Liver (tissue), 9 donors: ENCODE results near the gene SMARCB1. TPM values are rescaled to one million over a fixed set of nuclear protein-coding genes. Genes with fewer than 3 reads are reported as not detected.

ENCODE experiments used
- DNase-seq: peaks from one replicate; pipeline ENCODE4 v3.0.0-alpha.2; 2017; ENCODE audit warnings: low spot score
- H3K27ac ChIP-seq, 2 donors: one replicate each; pipeline ENCODE4 v1.7.0; 2013; ENCODE audit warnings: inconsistent platforms in 2 of 2, low read length in 2 of 2, control low read depth in 1 of 2, low read depth in 1 of 2, mild to moderate bottlenecking in 1 of 2
- H3K27me3 ChIP-seq, 4 donors: one replicate each; pipeline versions ENCODE4 v1.6.1 to v1.7.0; 2013; ENCODE audit warnings: low read length in 3 of 4, inconsistent platforms in 1 of 4, mild to moderate bottlenecking in 1 of 4, moderate library complexity in 1 of 4; ENCODE audit not compliant: control insufficient read depth in 4 of 4, insufficient read depth in 4 of 4
- H3K36me3 ChIP-seq, 4 donors: one replicate each; pipeline versions ENCODE4 v1.6.1 to v1.7.0; 2013; ENCODE audit warnings: low read length in 3 of 4, mild to moderate bottlenecking in 3 of 4, low read depth in 1 of 4, moderate library complexity in 1 of 4; ENCODE audit not compliant: control insufficient read depth in 4 of 4, insufficient read depth in 3 of 4
- H3K4me1 ChIP-seq, 4 donors: one replicate each; pipeline versions ENCODE4 v1.6.1 to v1.7.0; 2013; ENCODE audit warnings: low read length in 3 of 4, mild to moderate bottlenecking in 3 of 4, moderate library complexity in 1 of 4; ENCODE audit not compliant: control insufficient read depth in 4 of 4, insufficient read depth in 4 of 4
- H3K4me3 ChIP-seq, 3 donors: one replicate each; pipeline versions ENCODE4 v1.6.1 to v1.7.0; 2013; ENCODE audit warnings: low read length in 3 of 3, control low read depth in 1 of 3, low read depth in 1 of 3, mild to moderate bottlenecking in 1 of 3
- H3K9ac ChIP-seq, 2 donors: one replicate each; pipeline ENCODE4 v1.7.0; 2013; ENCODE audit warnings: low read length in 2 of 2, mild to moderate bottlenecking in 2 of 2, moderate library complexity in 2 of 2, control low read depth in 1 of 2, low read depth in 1 of 2
- H3K9me3 ChIP-seq, 4 donors: one replicate each; pipeline versions ENCODE4 v1.6.1 to v1.7.0; 2013; ENCODE audit warnings: low read length in 3 of 4; ENCODE audit not compliant: control insufficient read depth in 4 of 4
- CTCF ChIP-seq: fragments of 150-350 bp; IDR thresholded peaks from 2 replicates; pipeline ENCODE4 v1.5.1; 2017; ENCODE audit warnings: improper control_type of control experiment, low read depth, low read length; ENCODE audit not compliant: missing input control
- EGR1 ChIP-seq, 2 donors: IDR thresholded peaks; 2 replicates each; pipeline ENCODE4 v1.6.1; 2016 to 2018; ENCODE audit warnings: antibody characterized with exemption in 2 of 2, low read depth in 2 of 2
- FOXA1 ChIP-seq: IDR thresholded peaks from 2 replicates; pipeline ENCODE4 v1.6.1; 2016; ENCODE audit warnings: antibody characterized with exemption
- FOXA2 ChIP-seq: IDR thresholded peaks from 2 replicates; pipeline ENCODE4 v1.6.1; 2016; ENCODE audit warnings: antibody characterized with exemption
- GABPA ChIP-seq, 2 donors: IDR thresholded peaks in 1 of 2; conservative IDR thresholded peaks in 1 of 2; 2 replicates each; pipeline ENCODE4 v1.6.1; 2016; ENCODE audit warnings: antibody characterized with exemption in 2 of 2, mild to moderate bottlenecking in 1 of 2, moderate library complexity in 1 of 2
- HNF4A ChIP-seq, 2 donors: conservative IDR thresholded peaks; 2 replicates each; pipeline ENCODE4 v1.6.1; 2016; ENCODE audit warnings: antibody characterized with exemption in 2 of 2, mild to moderate bottlenecking in 2 of 2
- HNF4G ChIP-seq: IDR thresholded peaks from 2 replicates; pipeline ENCODE4 v1.6.1; 2016; ENCODE audit warnings: antibody characterized with exemption
- JUND ChIP-seq, 2 donors: IDR thresholded peaks; 2 replicates each; pipeline ENCODE4 v1.6.1; 2016; ENCODE audit warnings: antibody characterized with exemption in 2 of 2
- MAX ChIP-seq: IDR thresholded peaks from 2 replicates; pipeline ENCODE4 v1.6.1; 2016; ENCODE audit warnings: antibody characterized with exemption
- RAD21 ChIP-seq, 2 donors: IDR thresholded peaks; 2 replicates each; pipeline ENCODE4 v1.6.1; 2016; ENCODE audit warnings: antibody characterized with exemption in 2 of 2, mild to moderate bottlenecking in 2 of 2
- SP1 ChIP-seq: IDR thresholded peaks from 2 replicates; pipeline ENCODE4 v1.6.1; 2018; ENCODE audit warnings: antibody characterized with exemption, mild to moderate bottlenecking
- TAF1 ChIP-seq: conservative IDR thresholded peaks from 2 replicates; pipeline ENCODE4 v1.6.1; 2016; ENCODE audit warnings: antibody characterized with exemption, mild to moderate bottlenecking
- YY1 ChIP-seq: IDR thresholded peaks from 2 replicates; pipeline ENCODE4 v1.6.1; 2016; ENCODE audit warnings: antibody characterized with exemption, mild to moderate bottlenecking
- WGBS: extraction: QIAGEN DNeasy Blood & Tissue Kit; methylation state at CpG from one replicate; pipeline ENCODE4 v1.1.7; 2013; 5-methylcytosine and 5-hydroxymethylcytosine counted together
- polyA plus RNA-seq, 2 donors: library from polyadenylated mRNA; stranded (reverse) in 1 of 2; unstranded in 1 of 2; fragments of 200-250 nt in 1 of 2; fragments of >200 nt in 1 of 2; fragmentation: Nextera tagmentation in 1 of 2; extraction: Ambion mirVana in 1 of 2; gene quantifications; one replicate each; pipeline versions ENCODE4 v1.2.1 to v1.2.3, GENCODE V29; 2013 to 2015
- total RNA-seq, 2 donors: library from RNA; depleted of rRNA; stranded (reverse); fragments of >200 nt; gene quantifications; one replicate each; pipeline ENCODE4 v1.2.3, GENCODE V29; 2014
- TF ChIP-seq, protein P1 (sequence below): IDR thresholded peaks from 2 replicates; pipeline ENCODE4 v1.6.1; 2016; ENCODE audit warnings: antibody characterized with exemption
- donor health status: healthy.
- donor health status: healthy.
- donor health status: healthy.
- donor health status: healthy.
- donor health status: healthy.

SMARCB1 gene
- total and polyA plus RNA-seq, 4 donors, result 15.1 to 22.5 (median 19.1) TPM

DNA sequence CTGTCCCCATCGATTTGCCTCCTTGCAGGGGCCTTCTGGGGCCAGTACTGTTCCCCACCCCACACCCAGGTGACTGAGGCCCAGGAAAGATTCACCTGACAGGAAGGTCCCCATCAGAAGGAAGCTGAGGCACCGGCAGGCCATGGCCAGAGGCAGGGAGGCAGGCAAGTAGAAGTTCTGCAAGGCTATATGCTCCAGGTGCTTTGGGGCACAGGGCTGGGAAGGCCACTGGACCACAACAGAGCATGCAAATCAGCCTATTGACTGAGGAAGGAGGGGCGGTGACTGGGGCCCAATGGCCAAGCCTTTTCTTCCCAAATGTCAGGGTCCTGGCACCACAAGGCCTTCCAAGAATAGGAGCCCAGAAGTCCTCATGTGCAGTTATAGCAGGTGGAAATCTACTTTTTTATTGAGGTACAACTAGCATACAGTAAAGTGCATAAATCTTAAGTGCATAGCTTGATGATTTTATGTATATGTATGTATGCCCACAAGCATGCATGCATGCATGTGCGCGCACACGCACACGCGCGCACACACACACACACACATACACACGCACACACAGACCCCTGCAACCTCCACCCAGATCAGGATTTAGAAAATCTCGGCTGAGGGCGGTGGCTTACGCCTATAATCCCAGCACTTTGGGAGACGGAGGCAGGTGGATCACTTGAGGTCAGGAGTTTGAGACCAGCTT is 32.4 kb upstream of the SMARCB1 start, which contains the start of gene VPREB3:
TSS of gene VPREB3 (minus strand) at position 206 of the 700 bp plus-strand sequence. CDS start at position 144, 62 bp downstream.
- H3K4me1 ChIP-seq, result peaks cover 0 to 10% (median 2%) of the 10 kb centered on the region in 4 donors
- H3K9ac ChIP-seq, result no peak within 1 kb of the TSS
- no peak within 1 kb of the TSS for H3K27ac ChIP-seq
- no peak within 1 kb of the TSS for H3K4me3 ChIP-seq
- H3K9me3 ChIP-seq, result no peaks in the 10 kb centered on the region
- no peaks in the 10 kb centered on the region for H3K27me3 ChIP-seq
- TF ChIP-seq HNF4G (no peak), JUND (IDR thresholded peaks at IDR 0.05) (no peak), FOXA2 (no peak), CTCF (no peak), MAX (no peak), RAD21 (IDR thresholded peaks at IDR 0.05) (no peak), YY1 (no peak), TAF1 (no peak), FOXA1 (no peak)
- H3K36me3 ChIP-seq, result no peaks in the 10 kb centered on the region
- no peak for DNase-seq
- WGBS, result 90% methylated on average over 14 of the region's 14 CpGs

- H3K27ac ChIP-seq, result no peak overlapping the region
- no peak overlapping the region for H3K4me3 ChIP-seq
- H3K27me3 ChIP-seq, result no peaks in the 10 kb centered on the region
- H3K4me1 ChIP-seq, result peaks cover 0 to 10% (median 2%) of the 10 kb centered on the region in 4 donors
- no peak for DNase-seq
- 86% methylated on average over 6 of the region's 6 CpGs for WGBS
- no peaks in the 10 kb centered on the region for H3K9me3 ChIP-seq
- H3K36me3 ChIP-seq, result no peaks in the 10 kb centered on the region
- no peak overlapping the region for H3K9ac ChIP-seq
- TF ChIP-seq HNF4G, result no peak
Observed at GRCh38 chr22:23754980-23755636, 31.7 kb upstream of the SMARCB1 start.

DNA sequence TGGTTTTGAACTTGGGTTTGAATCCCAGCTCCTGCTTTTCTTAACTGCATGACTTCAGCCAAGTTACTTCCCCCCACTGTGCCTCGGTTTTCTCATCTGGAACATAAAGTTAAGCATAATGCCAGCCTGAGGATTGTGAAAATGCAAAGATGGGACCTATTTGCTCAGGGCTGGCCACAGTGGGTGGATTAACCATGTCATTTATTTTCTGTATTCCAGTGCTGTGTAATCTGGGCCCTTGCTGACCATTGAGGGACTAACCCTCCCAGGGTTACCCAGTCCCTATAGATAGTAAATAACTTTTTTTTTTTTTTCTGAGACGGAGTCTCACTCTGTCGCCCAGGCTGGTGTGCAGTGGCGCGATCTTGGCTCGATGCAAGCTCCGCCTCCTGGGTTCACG is 31.1 kb upstream of the SMARCB1 start:
- Histone ChIP-seq H3K4me1 (peaks cover 0 to 7% (median 0%) of the 10 kb centered on the region in 4 donors), H3K27me3 (no peaks in the 10 kb centered on the region), H3K36me3 (no peaks in the 10 kb centered on the region), H3K27ac (no peak overlapping the region), H3K9me3 (no peaks in the 10 kb centered on the region), H3K9ac (no peak overlapping the region), H3K4me3 (no peak overlapping the region)
- 85% methylated on average over 8 of the region's 8 CpGs for WGBS
- TF ChIP-seq SP1, result no peak
- DNase-seq, result no peak

- Histone ChIP-seq H3K27ac (no peak overlapping the region), H3K4me1 (no peaks in the 10 kb centered on the region), H3K27me3 (no peaks in the 10 kb centered on the region), H3K36me3 (no peaks in the 10 kb centered on the region), H3K9ac (no peak overlapping the region), H3K4me3 (no peak overlapping the region), H3K9me3 (no peaks in the 10 kb centered on the region)
- 59% methylated on average over 4 of the region's 4 CpGs for WGBS
- no peak for DNase-seq
- TF ChIP-seq, protein P1, sequence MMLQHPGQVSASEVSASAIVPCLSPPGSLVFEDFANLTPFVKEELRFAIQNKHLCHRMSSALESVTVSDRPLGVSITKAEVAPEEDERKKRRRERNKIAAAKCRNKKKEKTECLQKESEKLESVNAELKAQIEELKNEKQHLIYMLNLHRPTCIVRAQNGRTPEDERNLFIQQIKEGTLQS, result no peak
- TF ChIP-seq CTCF (no peak), GABPA (IDR thresholded peaks at IDR 0.05 in 1 of 2, conservative IDR thresholded peaks at IDR 0.05 in 1 of 2) (no peak), EGR1 (IDR thresholded peaks at IDR 0.05; ENCODE audit: low read depth in 2 of 2) (no peak), TAF1 (no peak), HNF4A (conservative IDR thresholded peaks at IDR 0.05) (no peak)
Observed at GRCh38 chr22:23756891-23757290, 29.9 kb upstream of the SMARCB1 start.
